Lower leg skin (tissue), 4 donors: ENCODE measurements around the gene CEND1. TPM values are rescaled to one million over a fixed set of nuclear protein-coding genes. Genes with fewer than 3 reads are reported as not detected.

Experiments
- DNase-seq, 2 donors: peaks; one replicate each; pipeline ENCODE4 v3.0.0-alpha.2; 2019; ENCODE audit warnings: low spot score in 2 of 2
- H3K4me3 ChIP-seq: fragments of 200-600 bp; sonication (generic); 2 replicates; pipeline ENCODE4 v1.5.1; 2017; ENCODE audit warnings: mild to moderate bottlenecking, low read depth; ENCODE audit not compliant: poor library complexity, severe bottlenecking
- CTCF ChIP-seq, 3 donors: fragments of 450-650 bp; IDR thresholded peaks; one replicate each; pipeline ENCODE4 v1.5.1; 2016; ENCODE audit warnings: antibody characterized with exemption in 3 of 3, mild to moderate bottlenecking in 3 of 3, moderate library complexity in 2 of 3
- POLR2A ChIP-seq, 2 donors: fragments of 450-650 bp; IDR thresholded peaks; one replicate each; pipeline ENCODE4 v1.6.1; 2016 to 2017; ENCODE audit warnings: antibody characterized with exemption in 2 of 2, mild to moderate bottlenecking in 1 of 2, moderate library complexity in 1 of 2
- WGBS, 2 donors: methylation state at CpG; one replicate each; pipeline ENCODE4 v1.1.5; 2018; 5-methylcytosine and 5-hydroxymethylcytosine counted together
- intact Hi-C: fragments of 100-400 bp; cut with DNase I; formaldehyde crosslinking; loops from one replicate; pipeline ENCODE4 v1.15.0; 2023; ENCODE audit warnings: low total_unique reads
- total RNA-seq, 4 donors: library from RNA; depleted of rRNA; stranded (reverse); fragments of >200 nt; gene quantifications; one replicate each; pipeline ENCODE4 v1.1.0, GENCODE V29; 2016

The CEND1 gene
- total RNA-seq, 4 donors from 2014 or later, result not detected

DNA sequence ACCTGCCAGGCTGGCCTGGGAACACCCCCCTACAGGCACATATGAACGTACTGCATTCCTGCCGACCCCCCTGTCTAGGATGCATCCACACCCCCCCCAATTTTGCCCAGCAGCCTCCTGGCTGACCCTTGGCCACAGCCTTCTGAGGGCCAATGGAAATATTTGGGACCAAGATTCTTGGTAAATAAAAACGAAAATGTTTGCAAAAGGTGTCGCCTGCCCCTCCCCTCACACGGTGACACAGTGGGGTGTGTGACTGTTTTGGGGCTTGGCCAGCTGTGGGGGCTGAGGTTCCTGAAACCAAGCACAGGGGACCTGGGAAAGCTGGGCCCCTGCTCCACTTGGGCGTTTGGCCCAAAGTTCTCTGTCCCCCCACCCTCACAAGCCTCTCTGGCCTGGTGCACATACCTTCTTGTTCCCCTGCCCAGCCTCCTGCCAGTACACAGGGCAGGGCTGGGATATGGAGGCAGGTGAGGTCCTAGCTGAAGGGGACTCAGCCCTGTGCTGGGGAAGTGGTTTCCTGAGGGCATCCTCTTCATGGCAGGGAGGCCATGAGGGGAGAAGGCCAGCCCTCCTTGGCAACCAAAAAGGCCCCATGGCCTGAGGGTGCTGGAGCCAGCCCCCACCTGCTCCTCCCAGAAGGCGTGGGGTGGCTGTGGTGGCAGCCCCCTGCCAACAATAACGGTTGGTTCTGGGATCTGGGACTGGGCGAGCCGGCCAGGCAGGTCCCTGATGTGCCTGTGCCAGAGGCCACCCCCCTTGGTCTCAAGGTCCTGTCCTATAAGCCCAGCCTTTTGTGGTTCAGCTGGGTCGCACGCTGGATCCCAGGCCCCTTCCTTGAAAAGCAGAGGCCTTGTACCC is 35.7 kb upstream of the CEND1 start:
- no peak for DNase-seq
- intact Hi-C loops, result no loop called here
- WGBS, 2 donors, result 71 to 82% methylated on average over 12 of the region's 12 CpGs
- TF ChIP-seq POLR2A (IDR thresholded peaks at IDR 0.05) (no peak), CTCF (IDR thresholded peaks at IDR 0.05) (no peak)
- H3K4me3 ChIP-seq, result no peak overlapping the region

DNA sequence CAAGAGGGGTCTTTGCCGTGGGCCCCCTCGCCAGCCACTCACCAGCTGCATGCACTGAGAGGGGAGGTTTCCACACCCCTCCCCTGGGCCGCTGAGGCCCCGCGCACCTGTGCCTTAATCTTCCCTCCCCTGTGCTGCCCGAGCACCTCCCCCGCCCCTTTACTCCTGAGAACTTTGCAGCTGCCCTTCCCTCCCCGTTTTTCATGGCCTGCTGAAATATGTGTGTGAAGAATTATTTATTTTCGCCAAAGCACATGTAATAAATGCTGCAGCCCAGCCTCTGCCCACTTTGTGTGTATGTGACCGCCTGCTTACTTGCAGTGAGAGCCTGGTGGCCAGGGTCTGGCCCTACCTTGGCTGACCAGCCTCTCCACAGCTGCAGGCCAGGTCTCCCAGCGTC is 35.1 kb upstream of the CEND1 start:
- H3K4me3 ChIP-seq, result no peak overlapping the region
- no peak for DNase-seq
- intact Hi-C loops, result no loop called here
- TF ChIP-seq POLR2A (IDR thresholded peaks at IDR 0.05) (no peak), CTCF (IDR thresholded peaks at IDR 0.05) (no peak)
- 72 to 89% methylated on average over 10 to 11 of the region's 11 CpGs for WGBS, 2 donors

GRCh38 chr11:824292-824880 is 34.5 kb upstream of the CEND1 start:
- 81 to 84% methylated on average over 27 to 59 of the region's 59 CpGs for WGBS, 2 donors
- DNase-seq, result no peak
- intact Hi-C loops, result no loop called here

DNA sequence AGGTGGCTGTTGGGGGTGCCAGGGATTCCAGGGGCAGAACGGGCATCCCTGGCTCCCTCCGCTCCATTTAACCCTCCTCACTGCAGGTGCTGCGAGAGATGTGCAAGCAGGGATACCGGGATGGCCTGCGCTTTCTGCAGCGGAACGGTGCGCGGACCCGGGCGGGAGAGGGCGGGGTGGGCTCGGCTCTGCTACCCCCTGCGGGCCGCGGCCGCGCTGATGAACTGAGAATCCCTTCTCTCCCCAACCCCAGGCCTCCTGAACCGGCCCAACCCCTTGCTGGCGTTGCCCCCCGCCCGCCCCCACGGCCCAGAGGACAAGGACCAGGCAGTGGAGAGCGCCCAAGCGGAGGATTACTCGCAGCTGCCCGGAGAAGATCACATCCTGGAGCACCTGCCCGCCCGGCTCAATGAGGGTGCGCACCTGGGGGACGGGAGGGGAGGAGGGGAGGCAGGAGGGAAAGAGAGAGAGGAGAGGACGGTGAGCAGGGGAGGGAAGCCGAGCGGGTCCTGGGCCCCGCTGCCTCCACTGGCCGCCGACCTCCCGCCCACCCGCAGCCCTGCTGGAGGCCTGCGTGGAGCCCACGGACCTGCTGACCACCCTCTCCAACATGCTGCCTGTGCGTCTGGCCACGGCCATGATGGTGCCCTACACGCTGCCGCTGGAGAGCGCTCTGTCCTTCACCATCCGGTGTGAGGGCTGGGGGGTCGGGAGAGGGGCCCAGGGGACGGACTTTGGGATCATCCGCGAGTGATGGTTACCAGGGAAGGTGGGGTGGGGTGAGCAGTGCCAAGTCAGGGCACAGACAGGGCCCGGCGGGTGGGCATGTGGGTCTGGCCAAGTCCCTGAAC is 33.8 kb upstream of the CEND1 start:
- WGBS, 2 donors, result 84 to 88% methylated on average over 48 to 53 of the region's 53 CpGs
- TF ChIP-seq CTCF (IDR thresholded peaks at IDR 0.05) (no peak), POLR2A (IDR thresholded peaks at IDR 0.05) (no peak)
- intact Hi-C loops, result no loop called here
- H3K4me3 ChIP-seq, result no peak overlapping the region
- no peak for DNase-seq

More at GRCh38 chr11:824292-824880, 34.5 kb upstream of the CEND1 start:
- no peak overlapping the region for H3K4me3 ChIP-seq
- TF ChIP-seq POLR2A (IDR thresholded peaks at IDR 0.05) (no peak), CTCF (IDR thresholded peaks at IDR 0.05) (no peak)

DNA sequence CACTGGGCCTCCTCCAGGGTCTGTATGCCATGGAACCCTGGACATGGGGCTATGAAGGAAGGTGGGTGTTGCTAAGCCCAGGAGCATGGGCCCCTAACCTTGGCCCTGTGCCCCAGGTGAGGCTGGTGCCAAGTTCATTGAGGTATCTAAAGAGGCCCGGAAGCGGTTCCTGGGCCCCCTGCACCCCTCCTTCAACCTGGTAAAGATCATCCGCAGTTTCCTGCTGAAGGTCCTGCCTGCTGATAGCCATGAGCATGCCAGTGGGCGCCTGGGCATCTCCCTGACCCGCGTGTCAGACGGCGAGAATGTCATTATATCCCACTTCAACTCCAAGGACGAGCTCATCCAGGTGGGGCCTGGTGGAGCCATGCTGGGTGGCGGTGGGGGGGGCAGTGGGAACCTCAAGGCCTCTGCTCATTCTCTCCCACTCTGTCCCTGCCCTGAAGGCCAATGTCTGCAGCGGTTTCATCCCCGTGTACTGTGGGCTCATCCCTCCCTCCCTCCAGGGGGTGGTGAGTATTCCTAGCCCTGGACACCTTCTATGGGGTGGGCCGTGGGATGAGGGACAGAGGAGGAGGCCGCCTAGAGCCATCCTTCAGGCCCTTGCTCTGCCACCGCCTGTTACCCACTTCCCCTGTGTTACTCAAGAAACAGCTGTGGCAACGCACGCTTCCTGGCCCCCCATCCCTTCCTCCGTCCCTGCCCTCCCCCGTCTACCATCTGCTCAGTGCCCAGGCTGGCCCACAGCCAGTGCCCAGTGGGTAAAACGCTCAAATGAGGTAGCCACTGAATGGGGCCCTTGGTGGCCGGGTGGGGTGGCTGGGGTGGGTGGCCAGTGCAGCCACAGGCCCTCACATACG is 31.9 kb upstream of the CEND1 start:
- intact Hi-C loops, result no loop called here

More for the DNA sequence above, 31.9 kb upstream of the CEND1 start:
- no peak overlapping the region for H3K4me3 ChIP-seq
- DNase-seq, result no peak
- 74 to 79% methylated on average over 22 of the region's 22 CpGs for WGBS, 2 donors
- TF ChIP-seq CTCF (IDR thresholded peaks at IDR 0.05) (no peak), POLR2A (IDR thresholded peaks at IDR 0.05) (no peak)
